Neural cell (in vitro differentiated cells): ENCODE measurements around the gene ADORA1. TPM values are rescaled to one million over a fixed set of nuclear protein-coding genes. Genes with fewer than 3 reads are reported as not detected.

Experiments
- H2AFZ ChIP-seq: fragments of 200-600, 300-800 bp; sonication (generic), shearing (Covaris generic); 2 replicates; pipeline ENCODE4 v1.6.0; 2014; ENCODE audit warnings: low read depth, mild to moderate bottlenecking, antibody characterized with exemption, low read length, moderate library complexity
- H3F3A ChIP-seq: fragments of 200-600 bp; shearing (Covaris generic); 2 replicates; pipeline ENCODE4 v1.6.1; 2016; ENCODE audit warnings: mild to moderate bottlenecking, moderate library complexity, mixed read lengths, antibody characterized with exemption, low read length; ENCODE audit not compliant: insufficient read depth, poor library complexity, severe bottlenecking
- H3K27ac ChIP-seq: fragments of 200-600, 300-800 bp; sonication (generic), shearing (Covaris generic); 2 replicates; pipeline ENCODE4 v1.5.1; 2014; ENCODE audit warnings: mild to moderate bottlenecking, low read length, moderate library complexity
- H3K27me3 ChIP-seq: fragments of 300-800, 200-600 bp; sonication (generic), shearing (Covaris generic); 2 replicates; pipeline ENCODE4 v1.6.0; 2014; ENCODE audit warnings: mild to moderate bottlenecking, low read depth, low read length, moderate library complexity; ENCODE audit not compliant: insufficient read depth
- H3K36me3 ChIP-seq: fragments of 300-800, 200-600 bp; sonication (generic), shearing (Covaris generic); 2 replicates; pipeline ENCODE4 v1.5.1; 2014; ENCODE audit warnings: mild to moderate bottlenecking, antibody characterized with exemption, low read length, moderate library complexity; ENCODE audit not compliant: insufficient read depth
- H3K4me2 ChIP-seq: fragments of 300-800, 200-600 bp; sonication (generic), shearing (Covaris generic); 2 replicates; pipeline ENCODE4 v1.6.0; 2014; ENCODE audit warnings: mild to moderate bottlenecking, low read length
- H3K4me3 ChIP-seq: fragments of 300-800, 200-600 bp; sonication (generic), shearing (Covaris generic); 2 replicates; pipeline ENCODE4 v1.5.1; 2014; ENCODE audit warnings: mild to moderate bottlenecking, low read length, moderate library complexity
- H3K79me2 ChIP-seq: fragments of 200-600 bp; shearing (Covaris generic); replicated peaks from 2 replicates; pipeline ENCODE4 v1.6.0; 2014; ENCODE audit warnings: mild to moderate bottlenecking, low read length, moderate library complexity; ENCODE audit not compliant: insufficient read depth
- H3K9ac ChIP-seq: fragments of 300-800, 200-600 bp; sonication (generic), shearing (Covaris generic); 2 replicates; pipeline ENCODE4 v1.6.1; 2016; ENCODE audit warnings: mild to moderate bottlenecking, low read length, mixed read lengths
- H3K9me2 ChIP-seq: fragments of 200-600 bp; shearing (Covaris generic); 2 replicates; pipeline ENCODE4 v1.6.1; 2016; ENCODE audit warnings: mild to moderate bottlenecking, low read length, mixed read lengths; ENCODE audit not compliant: insufficient read depth
- H3K9me3 ChIP-seq: fragments of 200-600, 300-800 bp; sonication (generic), shearing (Covaris generic); 2 replicates; pipeline ENCODE4 v1.6.1; 2016; ENCODE audit warnings: mild to moderate bottlenecking, mixed run types, low read length, moderate library complexity, mixed read lengths
- H4K20me1 ChIP-seq: fragments of 200-600 bp; shearing (Covaris generic); 2 replicates; pipeline ENCODE4 v1.6.1; 2016; ENCODE audit warnings: mild to moderate bottlenecking, mixed run types; ENCODE audit not compliant: insufficient read depth
- EP300 ChIP-seq: fragments of 450-650 bp; conservative IDR thresholded peaks from 2 replicates; pipeline ENCODE4 v1.6.1; 2014; ENCODE audit warnings: antibody characterized with exemption, mild to moderate bottlenecking, moderate library complexity; ENCODE audit not compliant: poor library complexity, severe bottlenecking
- EZH2 ChIP-seq: fragments of 200-600, 300-800 bp; shearing (Covaris generic), sonication (generic); IDR thresholded peaks from 2 replicates; pipeline ENCODE4 v1.6.1; 2014; ENCODE audit warnings: antibody characterized with exemption, low read length, borderline replicate concordance, mild to moderate bottlenecking; ENCODE audit not compliant: insufficient read depth, poor library complexity, severe bottlenecking
- MXI1 ChIP-seq: fragments of 450-650 bp; conservative IDR thresholded peaks from 2 replicates; pipeline ENCODE4 v1.6.1; 2014; ENCODE audit warnings: antibody characterized with exemption, mild to moderate bottlenecking; ENCODE audit not compliant: poor library complexity, severe bottlenecking
- POLR2AphosphoS5 ChIP-seq: IDR thresholded peaks from 2 replicates; pipeline ENCODE4 v1.6.1; 2012
- RAD21 ChIP-seq: fragments of 450-650 bp; conservative IDR thresholded peaks from 2 replicates; pipeline ENCODE4 v1.6.1; 2014; ENCODE audit warnings: antibody characterized with exemption, mild to moderate bottlenecking, moderate library complexity
- SMC3 ChIP-seq: fragments of 450-650 bp; conservative IDR thresholded peaks from 2 replicates; pipeline ENCODE4 v1.6.1; 2014; ENCODE audit warnings: antibody characterized with exemption, mild to moderate bottlenecking, moderate library complexity; ENCODE audit not compliant: poor library complexity
- TAF1 ChIP-seq: IDR thresholded peaks from 2 replicates; pipeline ENCODE4 v1.6.1; 2012; ENCODE audit warnings: low read depth
- polyA plus RNA-seq: library from polyadenylated mRNA; depleted of rRNA; stranded (reverse); fragments of >200 nt; gene quantifications from 2 replicates; pipeline ENCODE4 v1.2.3, GENCODE V29; 2014
- TF ChIP-seq, protein P1 (sequence below): IDR thresholded peaks from 2 replicates; pipeline ENCODE4 v1.6.1; 2012; ENCODE audit warnings: borderline replicate concordance
- TF ChIP-seq, protein P2 (sequence below): fragments of 450-650 bp; IDR thresholded peaks from 2 replicates; pipeline ENCODE4 v1.5.1; 2014; ENCODE audit warnings: antibody characterized with exemption, mild to moderate bottlenecking, moderate library complexity; ENCODE audit not compliant: poor library complexity, severe bottlenecking

Gene ADORA1
- polyA plus RNA-seq, 1 donor from 2014 or later, result 7.2 TPM

DNA sequence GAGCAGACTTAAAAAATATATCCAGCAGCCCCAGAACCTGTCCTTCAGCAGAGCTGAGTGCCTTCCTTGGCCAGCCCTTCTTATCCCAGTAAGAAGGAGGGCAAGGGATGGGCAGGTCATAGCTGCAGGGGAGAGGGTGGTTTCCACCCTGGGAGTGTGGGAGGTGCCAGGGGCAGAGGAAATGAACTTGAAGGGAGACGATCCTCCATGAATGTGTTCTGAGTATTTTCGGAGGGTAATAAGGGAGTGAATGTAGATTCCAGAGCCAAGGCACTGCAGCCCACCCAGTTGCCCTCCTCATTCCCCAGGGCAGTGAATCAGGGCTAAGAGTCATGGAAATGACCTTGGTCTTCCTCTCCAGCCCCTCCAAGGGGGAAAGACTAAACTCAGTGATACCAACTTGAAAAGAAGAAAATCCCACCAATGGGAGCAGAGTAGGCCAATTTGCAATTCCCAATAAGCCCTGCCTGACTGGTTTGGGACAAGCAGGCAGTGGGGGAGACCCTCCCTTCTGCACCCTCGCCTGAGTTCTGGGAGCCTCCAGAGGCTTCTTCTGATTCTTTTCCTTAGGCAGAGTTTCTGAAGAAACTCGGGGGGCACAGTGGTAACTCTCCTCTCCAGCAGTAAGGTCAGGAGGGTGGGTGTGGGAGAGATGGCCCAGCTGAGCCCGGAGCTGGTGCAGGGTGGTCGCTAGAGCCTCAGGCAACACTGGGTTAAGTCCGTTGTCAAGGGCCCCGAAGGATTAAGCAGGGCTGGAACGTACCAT is 45.9 kb upstream of the ADORA1 start:
- Histone ChIP-seq H3K9me3 (no peaks in the 10 kb centered on the region), H4K20me1 (no peaks in the 10 kb centered on the region), H2AFZ (no peak overlapping the region), H3K9me2 (no peaks in the 10 kb centered on the region), H3K9ac (no peak overlapping the region), H3K4me3 (no peak overlapping the region), H3F3A (no peaks in the 10 kb centered on the region), H3K27ac (no peak overlapping the region), H3K36me3 (no peaks in the 10 kb centered on the region), H3K4me2 (no peak overlapping the region), H3K79me2 (no peaks in the 10 kb centered on the region), H3K27me3 (peaks cover 12% of the 10 kb centered on the region)
- TF ChIP-seq MXI1 (no peak), EZH2 (no peak), TAF1 (no peak), RAD21 (no peak), SMC3 (no peak), EP300 (no peak), POLR2AphosphoS5 (no peak)
- TF ChIP-seq, protein P1, sequence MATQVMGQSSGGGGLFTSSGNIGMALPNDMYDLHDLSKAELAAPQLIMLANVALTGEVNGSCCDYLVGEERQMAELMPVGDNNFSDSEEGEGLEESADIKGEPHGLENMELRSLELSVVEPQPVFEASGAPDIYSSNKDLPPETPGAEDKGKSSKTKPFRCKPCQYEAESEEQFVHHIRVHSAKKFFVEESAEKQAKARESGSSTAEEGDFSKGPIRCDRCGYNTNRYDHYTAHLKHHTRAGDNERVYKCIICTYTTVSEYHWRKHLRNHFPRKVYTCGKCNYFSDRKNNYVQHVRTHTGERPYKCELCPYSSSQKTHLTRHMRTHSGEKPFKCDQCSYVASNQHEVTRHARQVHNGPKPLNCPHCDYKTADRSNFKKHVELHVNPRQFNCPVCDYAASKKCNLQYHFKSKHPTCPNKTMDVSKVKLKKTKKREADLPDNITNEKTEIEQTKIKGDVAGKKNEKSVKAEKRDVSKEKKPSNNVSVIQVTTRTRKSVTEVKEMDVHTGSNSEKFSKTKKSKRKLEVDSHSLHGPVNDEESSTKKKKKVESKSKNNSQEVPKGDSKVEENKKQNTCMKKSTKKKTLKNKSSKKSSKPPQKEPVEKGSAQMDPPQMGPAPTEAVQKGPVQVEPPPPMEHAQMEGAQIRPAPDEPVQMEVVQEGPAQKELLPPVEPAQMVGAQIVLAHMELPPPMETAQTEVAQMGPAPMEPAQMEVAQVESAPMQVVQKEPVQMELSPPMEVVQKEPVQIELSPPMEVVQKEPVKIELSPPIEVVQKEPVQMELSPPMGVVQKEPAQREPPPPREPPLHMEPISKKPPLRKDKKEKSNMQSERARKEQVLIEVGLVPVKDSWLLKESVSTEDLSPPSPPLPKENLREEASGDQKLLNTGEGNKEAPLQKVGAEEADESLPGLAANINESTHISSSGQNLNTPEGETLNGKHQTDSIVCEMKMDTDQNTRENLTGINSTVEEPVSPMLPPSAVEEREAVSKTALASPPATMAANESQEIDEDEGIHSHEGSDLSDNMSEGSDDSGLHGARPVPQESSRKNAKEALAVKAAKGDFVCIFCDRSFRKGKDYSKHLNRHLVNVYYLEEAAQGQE, result no peak
- TF ChIP-seq, protein P2, sequence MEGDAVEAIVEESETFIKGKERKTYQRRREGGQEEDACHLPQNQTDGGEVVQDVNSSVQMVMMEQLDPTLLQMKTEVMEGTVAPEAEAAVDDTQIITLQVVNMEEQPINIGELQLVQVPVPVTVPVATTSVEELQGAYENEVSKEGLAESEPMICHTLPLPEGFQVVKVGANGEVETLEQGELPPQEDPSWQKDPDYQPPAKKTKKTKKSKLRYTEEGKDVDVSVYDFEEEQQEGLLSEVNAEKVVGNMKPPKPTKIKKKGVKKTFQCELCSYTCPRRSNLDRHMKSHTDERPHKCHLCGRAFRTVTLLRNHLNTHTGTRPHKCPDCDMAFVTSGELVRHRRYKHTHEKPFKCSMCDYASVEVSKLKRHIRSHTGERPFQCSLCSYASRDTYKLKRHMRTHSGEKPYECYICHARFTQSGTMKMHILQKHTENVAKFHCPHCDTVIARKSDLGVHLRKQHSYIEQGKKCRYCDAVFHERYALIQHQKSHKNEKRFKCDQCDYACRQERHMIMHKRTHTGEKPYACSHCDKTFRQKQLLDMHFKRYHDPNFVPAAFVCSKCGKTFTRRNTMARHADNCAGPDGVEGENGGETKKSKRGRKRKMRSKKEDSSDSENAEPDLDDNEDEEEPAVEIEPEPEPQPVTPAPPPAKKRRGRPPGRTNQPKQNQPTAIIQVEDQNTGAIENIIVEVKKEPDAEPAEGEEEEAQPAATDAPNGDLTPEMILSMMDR, result no peak

DNA sequence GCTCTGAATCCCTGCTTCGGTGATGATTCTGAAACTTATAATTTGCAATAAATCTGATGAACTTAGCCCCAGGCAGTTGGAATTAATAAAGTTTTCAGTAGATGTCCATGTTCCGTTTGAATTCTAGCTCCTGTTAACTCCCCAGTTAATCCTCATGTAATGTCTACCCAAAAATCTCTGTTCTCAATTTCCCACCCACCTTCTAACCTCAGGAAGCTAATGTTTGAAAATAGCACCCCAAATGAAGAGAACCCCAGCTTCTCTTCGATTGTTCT is 45.4 kb upstream of the ADORA1 start:
- no peaks in the 10 kb centered on the region for H3K79me2 ChIP-seq
- H3K27me3 ChIP-seq, result peaks cover 7% of the 10 kb centered on the region

More for the DNA sequence above, 45.4 kb upstream of the ADORA1 start:
- H3K27ac ChIP-seq, result no peak overlapping the region
- H3K9me2 ChIP-seq, result no peaks in the 10 kb centered on the region
- no peak for TF ChIP-seq MXI1
- TF ChIP-seq EP300, result no peak
- no peak for TF ChIP-seq TAF1
- TF ChIP-seq SMC3, result no peak
- TF ChIP-seq, protein P2, result no peak
- TF ChIP-seq RAD21, result no peak
- no peak for TF ChIP-seq EZH2
- no peak for TF ChIP-seq POLR2AphosphoS5
- TF ChIP-seq, protein P1, result no peak
- H4K20me1 ChIP-seq, result no peaks in the 10 kb centered on the region
- H3K9me3 ChIP-seq, result no peaks in the 10 kb centered on the region
- H3K4me3 ChIP-seq, result no peak overlapping the region
- H3F3A ChIP-seq, result no peaks in the 10 kb centered on the region
- no peaks in the 10 kb centered on the region for H3K36me3 ChIP-seq
- H2AFZ ChIP-seq, result no peak overlapping the region
- H3K9ac ChIP-seq, result no peak overlapping the region
- no peak overlapping the region for H3K4me2 ChIP-seq
